IgD-negative memory B cell (primary cell): ENCODE results near the gene DOK3. TPM values are rescaled to one million over a fixed set of nuclear protein-coding genes. Genes with fewer than 3 reads are reported as not detected.

Experiments
- H3K27ac Mint-ChIP-seq, 3 donors: one replicate each; pipeline ENCODE4 v1.8.0; 2020 to 2022; ENCODE audit warnings: mild to moderate bottlenecking in 3 of 3, mixed read lengths in 3 of 3, moderate library complexity in 1 of 3
- H3K27me3 Mint-ChIP-seq: one replicate; pipeline ENCODE4 v1.8.0; 2021; ENCODE audit warnings: mixed read lengths
- H3K36me3 Mint-ChIP-seq: one replicate; pipeline ENCODE4 v1.8.0; 2020; ENCODE audit warnings: mild to moderate bottlenecking, mixed read lengths
- H3K4me1 Mint-ChIP-seq, 3 donors: one replicate each; pipeline ENCODE4 v1.8.0; 2020 to 2022; ENCODE audit warnings: mixed read lengths in 3 of 3, mild to moderate bottlenecking in 1 of 3
- H3K4me3 Mint-ChIP-seq, 4 donors: one replicate each; pipeline ENCODE4 v1.8.0; 2020 to 2022; ENCODE audit warnings: mild to moderate bottlenecking in 4 of 4, mixed read lengths in 4 of 4, moderate library complexity in 3 of 4
- H3K9me3 Mint-ChIP-seq, 3 donors: one replicate each; pipeline ENCODE4 v1.8.0; 2020 to 2021; ENCODE audit warnings: mixed read lengths in 3 of 3, mild to moderate bottlenecking in 1 of 3
- polyA plus RNA-seq: library from polyadenylated mRNA; unstranded; fragments of 300-500 nt; fragmentation: Illumina TruSeq; gene quantifications from one replicate; pipeline ENCODE4 v1.2.3, GENCODE V29; 2021

DOK3 gene
- polyA plus RNA-seq, 1 donor from 2014 or later, result 154 TPM

DNA sequence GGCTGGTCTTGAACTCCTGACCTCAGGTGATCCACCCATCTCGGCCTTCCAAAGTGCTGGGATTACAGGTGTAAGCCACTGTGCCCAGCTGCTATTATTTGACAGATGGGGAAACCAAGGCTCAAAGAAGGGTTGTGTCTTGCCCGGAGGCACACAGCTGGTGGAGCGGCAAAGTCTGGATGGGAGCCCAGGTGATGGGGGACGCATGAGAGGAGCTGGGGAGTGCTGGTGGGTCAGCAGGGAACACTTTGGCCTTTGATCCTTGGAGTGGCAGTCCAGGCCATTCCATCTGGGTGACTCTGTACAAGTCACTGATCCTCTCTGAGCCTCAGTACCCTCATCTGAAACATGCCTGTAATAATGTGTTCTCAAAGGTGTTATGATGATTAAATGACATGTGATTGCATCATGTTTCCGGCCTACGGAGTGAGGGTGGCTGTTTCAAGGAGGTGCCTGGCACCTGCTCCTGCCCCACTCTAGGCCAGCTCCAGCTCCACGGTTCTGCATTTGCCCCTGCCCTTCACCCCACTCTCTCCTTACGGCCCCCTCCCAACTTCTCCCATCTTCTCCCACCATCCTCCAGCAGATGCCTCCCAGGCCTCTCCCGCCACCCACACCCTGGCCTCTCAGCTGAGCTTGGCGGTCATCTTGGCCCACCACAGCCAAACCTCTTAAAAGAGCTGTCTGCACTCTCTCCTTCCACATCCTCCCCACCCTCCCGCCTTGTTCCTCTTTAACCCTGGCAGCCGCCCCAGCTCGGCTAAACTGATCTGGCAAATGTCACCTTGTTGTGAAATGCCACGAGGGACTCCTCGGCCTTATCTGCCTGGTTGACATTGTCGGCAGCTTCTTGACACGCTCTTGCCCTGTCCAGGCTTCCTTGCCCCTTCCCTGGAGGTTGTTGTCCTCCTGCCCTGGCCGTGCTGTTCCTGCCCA, 30.6 kb downstream of the DOK3 start:
- Mint-ChIP-seq H3K4me3 (peak overlapping the region in 3 of 4 donors; percentile 28 to 78 (median 32)), H3K36me3 (no peaks in the 10 kb centered on the region), H3K9me3 (peaks cover 0 to 2% (median 0%) of the 10 kb centered on the region in 3 donors), H3K27ac (no peak overlapping the region), H3K27me3 (peaks cover 3% of the 10 kb centered on the region), H3K4me1 (peaks cover 5 to 14% (median 12%) of the 10 kb centered on the region in 3 donors)

DNA sequence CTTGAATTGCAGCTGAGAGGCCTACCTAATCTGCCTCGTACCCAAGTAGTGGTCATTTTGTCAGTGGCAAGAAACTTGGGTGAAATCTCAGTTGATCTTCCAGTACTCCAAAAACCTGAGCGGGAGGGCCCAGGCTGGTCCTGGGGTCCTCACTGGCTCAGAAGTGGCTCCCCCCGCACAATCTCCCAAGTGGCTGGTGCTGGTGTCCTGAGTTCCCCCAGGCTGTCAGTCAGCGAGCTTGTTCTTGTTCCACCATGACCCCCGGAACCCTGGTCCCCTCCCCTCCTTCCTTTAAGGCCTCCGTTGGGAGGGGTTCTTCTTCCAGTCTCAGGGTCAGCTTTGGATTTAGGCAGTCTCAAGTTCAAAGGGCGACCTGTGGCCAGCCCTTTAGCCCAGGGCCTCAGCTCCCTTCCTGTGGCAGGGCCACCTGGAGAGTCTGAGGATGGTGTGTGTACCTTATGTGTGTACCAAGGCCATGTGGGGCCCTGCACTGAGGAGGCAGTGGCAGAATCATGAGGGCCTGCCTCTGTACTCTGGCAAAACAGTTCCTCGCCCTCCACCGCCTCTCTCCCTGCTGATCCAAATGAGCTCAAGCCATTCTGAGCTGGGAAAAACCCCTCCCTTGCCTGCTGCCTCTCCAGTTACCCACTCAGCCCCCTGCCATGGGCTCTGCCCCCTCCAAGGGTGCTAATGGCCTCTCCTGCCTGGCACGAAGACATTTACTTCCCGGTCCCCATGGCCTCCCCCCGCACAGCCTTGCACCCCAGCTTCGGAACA, 31.7 kb downstream of the DOK3 start:
- peaks cover 5% of the 10 kb centered on the region for H3K27me3 Mint-ChIP-seq
- peaks cover 5 to 14% (median 12%) of the 10 kb centered on the region in 3 donors for H3K4me1 Mint-ChIP-seq
- no peak overlapping the region for H3K27ac Mint-ChIP-seq
- no peak overlapping the region for H3K4me3 Mint-ChIP-seq
- peaks cover 0 to 2% (median 0%) of the 10 kb centered on the region in 3 donors for H3K9me3 Mint-ChIP-seq
- no peaks in the 10 kb centered on the region for H3K36me3 Mint-ChIP-seq

DNA sequence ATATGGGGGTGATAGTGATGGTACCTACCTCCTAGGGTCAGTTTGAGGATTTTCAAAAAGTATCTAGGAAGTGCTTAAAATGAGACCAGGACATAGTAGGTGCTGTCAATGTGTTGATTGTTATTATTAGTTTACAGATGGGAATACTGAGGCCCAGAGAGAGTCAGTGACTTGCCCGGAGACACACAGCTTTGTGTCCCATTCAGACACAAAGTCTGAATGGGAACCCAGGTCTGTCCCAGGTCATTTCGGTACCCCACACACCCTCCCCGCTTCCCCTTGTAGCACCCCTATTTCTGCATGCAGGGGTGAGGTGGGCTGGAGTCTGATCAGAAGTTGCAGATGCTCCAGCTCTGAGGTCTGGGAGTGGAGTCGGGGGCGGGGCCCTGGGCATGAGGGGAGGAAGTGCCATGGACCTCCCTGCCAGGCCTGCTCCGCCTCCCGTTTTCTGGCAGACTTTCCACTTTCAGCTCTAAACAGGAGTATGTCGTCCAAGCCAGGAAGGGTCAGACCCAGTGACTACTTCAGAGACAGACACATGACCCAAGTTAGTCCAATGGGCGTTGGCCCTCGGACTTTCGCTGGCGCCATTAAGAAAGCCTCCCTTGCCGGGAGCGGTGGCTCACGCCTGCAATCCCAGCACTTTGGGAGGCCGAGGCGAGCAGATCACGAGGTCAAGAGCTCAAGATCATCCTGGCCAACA, 32.9 kb downstream of the DOK3 start:
- Mint-ChIP-seq H3K27me3 (peaks cover 5% of the 10 kb centered on the region), H3K27ac (no peak overlapping the region), H3K36me3 (no peaks in the 10 kb centered on the region), H3K4me1 (peaks cover 5 to 14% (median 12%) of the 10 kb centered on the region in 3 donors), H3K4me3 (peak overlapping the region in 1 of 4 donors; percentile 36), H3K9me3 (peaks cover 0 to 2% (median 0%) of the 10 kb centered on the region in 3 donors)

DNA sequence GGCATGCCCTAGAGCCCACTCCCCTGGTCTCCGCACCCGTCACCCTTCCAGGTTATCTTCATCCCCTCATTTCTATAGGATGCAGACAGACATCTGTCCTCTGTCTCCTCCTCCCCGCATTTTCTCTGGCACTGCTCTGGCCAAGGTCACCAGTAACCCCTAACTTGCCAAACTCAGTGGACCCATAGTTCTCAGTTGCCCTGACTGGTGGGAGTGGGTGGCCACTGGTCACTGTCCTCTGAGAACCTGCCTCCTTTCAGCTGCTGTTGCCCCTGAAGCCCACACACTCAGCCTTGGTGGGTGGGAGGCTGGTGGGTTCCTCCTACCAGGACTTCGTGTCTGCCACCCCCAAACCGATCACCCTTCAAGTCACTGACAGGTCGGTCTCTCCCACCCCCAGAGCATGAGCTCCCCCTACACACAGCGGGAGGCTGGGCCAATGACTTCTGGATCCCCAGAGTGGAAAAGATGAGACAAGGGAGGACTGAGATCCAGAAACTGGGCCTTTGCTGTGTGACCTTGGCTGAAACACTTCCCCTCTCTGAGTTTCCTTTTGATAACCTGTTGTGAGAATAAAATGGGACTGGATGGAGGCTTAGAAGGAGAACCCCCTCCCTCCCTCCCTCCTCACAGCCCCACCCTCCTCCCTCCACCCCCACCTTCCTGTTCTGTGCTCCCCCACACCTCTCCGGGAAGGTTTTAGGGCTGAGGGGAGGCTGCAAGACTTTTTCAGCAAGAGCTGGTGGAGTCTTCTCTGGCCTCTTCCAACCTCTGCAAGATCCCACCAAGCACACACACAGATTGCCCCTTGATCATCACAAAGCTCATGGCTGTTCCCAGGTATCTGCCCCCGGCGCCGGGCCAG, 33.8 kb downstream of the DOK3 start:
- H3K4me3 Mint-ChIP-seq, result peak overlapping the region in 2 of 4 donors; percentile 47 to 52
- peaks cover 0 to 2% (median 0%) of the 10 kb centered on the region in 3 donors for H3K9me3 Mint-ChIP-seq
- H3K27me3 Mint-ChIP-seq, result peaks cover 5% of the 10 kb centered on the region
- H3K27ac Mint-ChIP-seq, result peak overlapping the region in 2 of 3 donors; percentile 16 to 86
- peaks cover 5 to 14% (median 12%) of the 10 kb centered on the region in 3 donors for H3K4me1 Mint-ChIP-seq
- no peaks in the 10 kb centered on the region for H3K36me3 Mint-ChIP-seq

DNA sequence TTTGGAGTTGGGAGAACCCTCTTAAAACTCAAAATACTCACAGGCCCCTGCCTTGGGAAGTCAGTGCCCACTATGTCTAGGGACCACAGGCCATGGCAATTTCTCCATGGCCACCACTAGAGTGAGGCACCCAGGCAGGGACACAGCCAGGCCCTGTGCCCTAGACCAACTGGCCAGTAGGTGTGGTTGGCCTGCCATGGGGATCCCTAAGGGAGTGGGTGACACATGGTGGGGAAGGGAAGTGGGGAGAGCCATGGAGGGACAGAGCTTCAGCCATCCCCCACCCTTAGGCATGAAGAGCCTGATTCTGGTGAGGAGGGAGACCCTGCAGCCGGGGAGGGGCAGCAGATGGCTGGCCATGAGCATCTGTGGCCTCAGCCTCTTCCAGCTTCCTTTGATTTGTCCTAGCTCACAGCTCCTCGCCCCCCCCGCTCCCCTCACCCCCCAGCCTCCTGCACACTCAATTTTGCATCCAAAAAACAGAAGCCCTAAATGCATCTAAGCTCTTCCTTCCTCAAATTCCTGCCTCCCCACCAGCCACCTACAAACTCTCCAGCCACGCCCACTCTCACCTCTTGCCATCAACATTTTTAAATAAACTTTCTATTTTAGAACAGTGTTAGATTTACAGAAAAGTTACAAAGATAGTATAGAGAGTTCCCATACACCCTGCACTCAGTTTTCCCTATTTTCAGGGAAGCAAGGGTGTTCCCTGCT, 34.6 kb downstream of the DOK3 start:
- Mint-ChIP-seq H3K4me1 (peaks cover 5 to 14% (median 12%) of the 10 kb centered on the region in 3 donors), H3K9me3 (peaks cover 0 to 2% (median 0%) of the 10 kb centered on the region in 3 donors), H3K4me3 (peak overlapping the region in 2 of 4 donors; percentile 47 to 52), H3K27me3 (peaks cover 5% of the 10 kb centered on the region), H3K36me3 (no peaks in the 10 kb centered on the region), H3K27ac (peak overlapping the region in 2 of 3 donors; percentile 16 to 86)

DNA sequence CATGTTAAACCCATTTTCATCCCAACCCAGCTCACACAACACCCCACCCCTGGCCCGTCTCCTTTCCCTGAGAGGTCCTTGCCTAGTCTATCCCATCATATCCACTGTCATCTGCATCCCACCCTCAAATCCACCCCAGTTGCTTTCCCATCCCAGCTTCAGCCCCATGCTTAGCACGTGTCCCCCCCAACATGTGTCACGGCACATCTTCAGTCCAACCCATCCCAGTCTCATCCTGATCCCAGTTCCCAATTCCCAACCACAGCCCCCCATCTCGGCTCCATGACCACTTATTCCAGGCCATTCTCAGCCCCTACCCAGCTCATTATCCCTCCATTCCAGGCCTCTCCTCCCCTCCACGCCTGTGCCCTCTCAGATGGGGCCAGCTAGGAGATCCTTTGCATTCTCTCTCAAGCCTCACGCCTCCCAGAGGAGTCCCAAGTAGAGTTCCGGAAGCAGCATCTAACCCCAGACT, 35.6 kb downstream of the DOK3 start:
- Mint-ChIP-seq H3K36me3 (no peaks in the 10 kb centered on the region), H3K4me3 (peak overlapping the region; percentile 36 to 92 (median 72)), H3K27ac (no peak overlapping the region), H3K27me3 (peaks cover 5% of the 10 kb centered on the region), H3K4me1 (peaks cover 0 to 8% (median 6%) of the 10 kb centered on the region in 3 donors), H3K9me3 (peaks cover 0 to 2% (median 0%) of the 10 kb centered on the region in 3 donors)

DNA sequence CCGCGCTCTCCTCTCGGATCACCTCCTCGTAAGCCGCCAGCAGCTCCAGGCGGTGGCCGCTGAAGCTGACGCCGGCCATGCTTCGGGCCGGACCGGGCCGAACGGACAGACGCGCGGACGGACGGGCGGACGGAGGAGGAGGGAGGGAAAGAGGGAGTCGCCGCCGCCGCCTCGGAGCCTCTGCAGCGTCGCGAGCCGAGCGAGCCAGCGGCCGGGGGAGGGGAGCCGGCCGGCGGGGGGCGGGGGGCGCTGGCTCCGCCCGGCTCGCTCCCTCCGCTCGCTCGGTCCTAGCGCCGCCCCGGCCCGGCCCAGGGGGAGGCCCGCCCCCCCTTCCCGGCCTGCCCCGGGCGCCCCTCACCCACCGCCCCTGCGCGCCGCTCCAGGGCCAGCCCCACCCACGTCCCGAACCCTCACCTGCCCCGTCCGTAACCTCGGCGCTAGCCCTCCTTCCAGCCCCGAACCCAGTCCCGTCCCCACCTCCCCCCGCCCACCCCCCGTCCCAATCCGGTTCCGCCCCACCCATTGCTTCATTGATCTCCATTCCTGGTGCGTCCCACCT, 36.1 kb downstream of the DOK3 start, which contains the start of gene DBN1:
DBN1 (minus strand) TSS at position 192 of the 559 bp plus-strand sequence; CDS start at position 79, 113 bp downstream.
- Mint-ChIP-seq H3K36me3 (no peaks in the 10 kb centered on the region), H3K9me3 (peaks cover 0 to 2% (median 0%) of the 10 kb centered on the region in 3 donors), H3K27ac (no peak within 1 kb of the TSS), H3K27me3 (peaks cover 5% of the 10 kb centered on the region), H3K4me1 (peaks cover 0 to 4% (median 2%) of the 10 kb centered on the region in 3 donors), H3K4me3 (peak within 1 kb of the TSS; percentile 36 to 92 (median 73))

DNA sequence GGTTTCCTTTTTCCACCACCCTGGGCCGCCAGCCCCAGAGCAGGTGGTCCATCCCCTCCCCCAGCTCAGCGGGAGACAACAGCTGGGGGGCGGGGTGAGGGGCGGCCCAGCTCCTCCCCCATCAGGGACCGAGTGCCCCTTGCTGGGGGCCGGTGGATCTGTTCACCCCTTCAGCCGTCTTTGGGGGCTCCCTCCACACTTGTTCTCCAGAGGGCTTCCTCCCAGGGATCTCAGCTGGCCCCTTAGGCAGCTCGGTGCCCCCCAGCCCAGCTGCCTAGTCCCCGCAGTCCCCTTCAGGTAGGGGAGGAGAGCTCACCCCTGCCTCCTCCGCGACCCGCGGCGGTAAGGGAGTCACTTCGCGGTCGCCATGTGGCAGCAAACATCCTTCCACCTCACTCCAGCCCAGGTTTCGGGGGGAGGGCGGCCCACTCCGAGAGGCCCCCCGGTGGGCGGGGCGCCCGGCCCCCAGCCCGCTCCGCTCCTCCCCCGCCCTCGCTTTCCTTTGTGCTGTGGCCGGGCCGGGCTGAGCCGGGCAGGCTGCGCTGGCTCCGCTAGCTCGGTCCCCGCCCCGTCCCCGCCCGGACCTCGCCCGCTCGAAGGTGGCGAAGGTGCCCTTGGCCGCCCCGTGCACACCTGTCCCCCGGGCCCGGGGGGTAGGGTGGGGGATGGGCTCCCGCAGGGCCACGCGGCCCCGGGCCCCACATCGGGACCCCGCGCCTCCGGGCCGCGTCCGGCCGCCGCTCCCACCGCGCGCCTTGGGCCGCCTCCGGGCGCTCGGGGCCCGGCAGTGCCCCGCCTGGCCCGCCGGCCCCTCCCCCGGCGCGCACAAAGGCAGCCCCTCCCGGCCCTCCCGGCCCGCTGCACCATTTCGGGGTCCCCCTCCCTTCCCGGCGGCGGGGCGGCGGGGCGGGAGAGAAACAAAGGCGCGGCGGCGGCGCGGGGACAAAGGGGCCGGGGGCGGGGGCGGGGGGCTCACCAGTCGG, 36.9 kb downstream of the DOK3 start:
- H3K9me3 Mint-ChIP-seq, result peaks cover 0 to 2% (median 0%) of the 10 kb centered on the region in 3 donors
- no peak overlapping the region for H3K27ac Mint-ChIP-seq
- H3K36me3 Mint-ChIP-seq, result no peaks in the 10 kb centered on the region
- peaks cover 5% of the 10 kb centered on the region for H3K27me3 Mint-ChIP-seq
- peak overlapping the region; percentile 35 to 79 (median 66) for H3K4me3 Mint-ChIP-seq
- peaks cover 0 to 4% (median 2%) of the 10 kb centered on the region in 3 donors for H3K4me1 Mint-ChIP-seq

DNA sequence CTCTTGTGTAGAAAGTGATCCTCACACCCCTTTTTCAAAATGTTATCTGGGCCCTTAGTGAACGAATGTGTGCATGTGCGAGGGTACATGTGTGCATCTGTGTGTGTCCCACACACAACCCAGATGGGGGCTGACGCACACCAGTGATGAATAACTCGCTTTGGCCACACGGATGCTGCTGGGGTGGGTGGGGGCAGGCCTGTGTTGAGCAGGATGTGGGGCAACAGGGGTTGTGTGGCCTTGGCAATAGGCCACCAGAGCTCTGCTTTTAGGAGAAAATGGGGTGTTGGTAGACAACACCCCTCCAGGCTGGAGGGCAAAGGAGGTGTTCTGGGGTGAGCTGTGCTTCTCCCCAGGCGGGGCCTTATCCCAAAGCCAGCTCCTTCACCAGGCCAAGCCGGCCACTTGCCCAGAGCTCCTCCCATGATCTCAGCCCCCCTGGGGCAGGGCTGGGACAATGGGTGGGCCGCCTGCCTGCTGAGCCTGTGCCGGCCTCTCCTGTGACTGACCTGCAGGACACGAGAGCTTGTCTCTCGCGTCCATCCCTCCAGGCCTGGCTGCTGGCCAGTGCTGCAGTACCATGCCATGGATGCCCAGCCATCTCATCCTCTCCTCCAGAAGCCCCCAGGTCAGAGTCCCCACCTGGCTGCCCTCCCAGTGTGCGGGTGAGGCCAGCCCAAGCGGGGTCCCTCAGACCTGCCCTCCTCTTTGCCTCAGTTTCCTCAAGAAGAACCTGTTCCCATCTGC, 37.8 kb downstream of the DOK3 start:
- Mint-ChIP-seq H3K36me3 (no peaks in the 10 kb centered on the region), H3K27me3 (peaks cover 5% of the 10 kb centered on the region), H3K9me3 (peaks cover 0 to 2% (median 0%) of the 10 kb centered on the region in 3 donors), H3K4me1 (peaks cover 0 to 4% (median 2%) of the 10 kb centered on the region in 3 donors), H3K27ac (peak overlapping the region in 1 of 3 donors; percentile 81), H3K4me3 (peak overlapping the region; percentile 17 to 79 (median 36))

DNA sequence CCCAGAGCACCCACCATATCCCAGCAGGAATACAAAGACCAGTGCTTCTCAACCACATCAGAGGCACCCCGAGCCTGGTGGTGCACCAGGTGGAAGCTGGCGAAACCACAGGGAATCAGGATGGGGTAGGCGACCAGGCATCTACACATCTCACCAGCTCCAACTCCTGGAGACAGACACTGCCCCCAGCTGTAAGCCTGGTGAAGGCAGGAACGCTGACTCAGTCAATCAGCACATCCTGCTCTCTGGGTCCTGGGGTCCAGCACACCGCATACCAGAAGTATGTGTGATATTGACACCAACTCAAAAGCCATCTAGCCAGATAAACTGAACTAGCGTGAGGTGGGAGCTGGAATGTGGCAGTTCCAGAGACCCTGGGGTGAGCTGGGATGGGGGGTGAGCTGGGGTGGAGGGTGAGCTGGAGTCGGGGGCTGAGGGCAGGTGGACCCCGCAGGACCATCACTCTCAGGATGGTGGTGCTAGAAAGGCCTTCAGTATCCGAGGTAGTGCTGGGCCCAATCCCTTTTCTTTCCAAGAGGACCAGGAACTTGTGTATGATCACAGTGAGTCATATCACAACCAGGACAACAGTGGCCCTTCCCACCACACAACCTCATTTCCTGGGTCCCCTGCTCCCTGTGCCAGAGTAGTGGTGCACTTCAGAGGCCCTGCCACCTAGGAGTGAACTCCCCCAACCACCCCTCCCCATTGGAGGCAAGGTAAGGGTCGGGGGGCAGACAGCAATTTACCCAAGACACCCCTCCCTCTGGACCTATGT, 38.7 kb downstream of the DOK3 start:
- Mint-ChIP-seq H3K36me3 (no peaks in the 10 kb centered on the region), H3K4me3 (peak overlapping the region in 1 of 4 donors; percentile 47), H3K27me3 (peaks cover 5% of the 10 kb centered on the region), H3K4me1 (peaks cover 0 to 4% (median 2%) of the 10 kb centered on the region in 3 donors), H3K9me3 (peaks cover 0 to 2% (median 0%) of the 10 kb centered on the region in 3 donors), H3K27ac (peak overlapping the region in 1 of 3 donors; percentile 46)
